Measurements from ENCODE around the gene CFHR4.
"Not testable (repeated sequence)": the region's sequence is repeated elsewhere in the genome, so short reads cannot be mapped to it uniquely, and the experiment has no call there.

CFHR4 gene

DNA sequence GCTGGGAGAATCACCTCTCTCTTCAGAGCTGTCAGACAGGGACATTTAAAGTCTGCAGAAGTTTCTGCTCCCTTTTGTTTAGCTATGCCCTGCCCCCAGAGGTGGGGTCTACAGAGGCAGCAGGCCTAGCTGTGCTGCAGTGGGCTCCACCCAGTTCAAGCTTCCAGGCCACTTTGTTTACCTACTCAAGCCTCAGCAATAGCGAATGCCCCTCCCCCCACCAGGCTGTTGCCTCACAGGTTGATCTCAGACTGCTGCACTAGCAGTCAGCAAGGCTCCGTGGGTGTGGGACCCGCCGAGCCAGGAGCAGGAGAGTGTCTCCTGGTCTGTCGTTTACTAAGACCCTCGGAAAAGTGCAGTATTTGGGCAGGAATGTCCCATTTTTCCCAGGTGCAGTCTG lies 53.6 kb downstream of the CFHR4 start:
- peak in 1 of 3 experiments; percentile 12 for DNase-seq

GRCh38 chr1:196943568-196943967 lies 55.7 kb downstream of the CFHR4 start, which contains the start of gene CFHR2:
Gene CFHR2 (plus strand): TSS chr1:196943738. CDS start chr1:196943881, 143 bp downstream.
- DNase-seq: not testable (repeated sequence)

- no peak for DNase-seq
Measured at GRCh38 chr1:196951711-196952394, 64.0 kb downstream of the CFHR4 start.

GRCh38 chr1:196954778-196955177 lies 66.9 kb downstream of the CFHR4 start:
- DNase-seq: no peak

- no peak for DNase-seq
Measured at GRCh38 chr1:196955926-196956325, 68.1 kb downstream of the CFHR4 start.

GRCh38 chr1:196960854-196961253 lies 73.0 kb downstream of the CFHR4 start:
- DNase-seq: no peak
